MG63 (cell line): ENCODE data around the gene ALOX15. TPM values are rescaled to one million over a fixed set of nuclear protein-coding genes. Genes with fewer than 3 reads are reported as not detected.
"Not testable (repeated sequence)": the region's sequence is repeated elsewhere in the genome, so short reads cannot be mapped to it uniquely, and the experiment has no call there.

Source experiments
- DNase-seq: peaks from one replicate; pipeline ENCODE4 v3.0.0-alpha.2; 2020
- H3K27me3 ChIP-seq: fragments of 250-450 bp; sonication (Bioruptor Pico); 2 replicates; pipeline ENCODE4 v1.5.1; 2020; ENCODE audit warnings: mild to moderate bottlenecking, moderate library complexity
- H3K36me3 ChIP-seq: fragments of 250-450 bp; sonication (Bioruptor Pico); 2 replicates; pipeline ENCODE4 v1.5.1; 2020; ENCODE audit warnings: mild to moderate bottlenecking, moderate library complexity
- H3K4me3 ChIP-seq: fragments of 250-450 bp; sonication (Bioruptor Pico); 2 replicates; pipeline ENCODE4 v1.5.1; 2020; ENCODE audit warnings: mild to moderate bottlenecking, moderate library complexity
- H3K9me3 ChIP-seq: fragments of 250-450 bp; sonication (Bioruptor Pico); 2 replicates; pipeline ENCODE4 v1.5.1; 2020; ENCODE audit warnings: mild to moderate bottlenecking, moderate library complexity
- total RNA-seq: library from RNA; depleted of rRNA; stranded (reverse); fragments of >200 nt; shearing (Covaris generic); gene quantifications from 2 replicates; pipeline ENCODE4 v1.2.3, GENCODE V29; 2014; ENCODE audit warnings: low replicate concordance

Gene ALOX15
- total RNA-seq, 1 experiment from 2014 or later: not detected

GRCh38 chr17:4631836-4632580 lies 9.5 kb downstream of the ALOX15 start:
- H3K4me3 ChIP-seq: no peak overlapping the region
- no peaks in the 10 kb centered on the region for H3K36me3 ChIP-seq
- no peaks in the 10 kb centered on the region for H3K9me3 ChIP-seq
- H3K27me3 ChIP-seq: no peaks in the 10 kb centered on the region
- no peak for DNase-seq

GRCh38 chr17:4631431-4631830 lies 10.0 kb downstream of the ALOX15 start:
- DNase-seq: no peak
- H3K27me3 ChIP-seq: no peaks in the 10 kb centered on the region
- H3K36me3 ChIP-seq: no peaks in the 10 kb centered on the region
- H3K4me3 ChIP-seq: no peak overlapping the region
- H3K9me3 ChIP-seq: no peaks in the 10 kb centered on the region

- no peaks in the 10 kb centered on the region for H3K9me3 ChIP-seq
- no peaks in the 10 kb centered on the region for H3K27me3 ChIP-seq
- DNase-seq: no peak
- H3K36me3 ChIP-seq: no peaks in the 10 kb centered on the region
- H3K4me3 ChIP-seq: no peak overlapping the region
These were observed 14.7 kb downstream of the ALOX15 start for GRCh38 chr17:4626734-4627256.

- Histone ChIP-seq H3K27me3 (no peaks in the 10 kb centered on the region), H3K36me3 (no peaks in the 10 kb centered on the region), H3K4me3 (no peak overlapping the region), H3K9me3 (no peaks in the 10 kb centered on the region)
- no peak for DNase-seq
These were observed 16.3 kb downstream of the ALOX15 start for GRCh38 chr17:4625181-4625617.

- H3K4me3 ChIP-seq, DNase-seq, H3K27me3 ChIP-seq, H3K36me3 ChIP-seq, H3K9me3 ChIP-seq: not testable (repeated sequence)
These were observed 17.0 kb downstream of the ALOX15 start for GRCh38 chr17:4624451-4624911.

GRCh38 chr17:4623249-4623648 lies 18.2 kb downstream of the ALOX15 start:
- H3K27me3 ChIP-seq: no peaks in the 10 kb centered on the region
- H3K9me3 ChIP-seq: no peaks in the 10 kb centered on the region
- no peaks in the 10 kb centered on the region for H3K36me3 ChIP-seq
- H3K4me3 ChIP-seq: no peak overlapping the region
- DNase-seq: no peak

- no peak for DNase-seq
- no peak overlapping the region for H3K4me3 ChIP-seq
- H3K9me3 ChIP-seq: no peaks in the 10 kb centered on the region
These were observed 19.1 kb downstream of the ALOX15 start for GRCh38 chr17:4622375-4622774.

GRCh38 chr17:4620531-4621101 lies 20.9 kb downstream of the ALOX15 start:
- Histone ChIP-seq H3K36me3 (no peaks in the 10 kb centered on the region), H3K9me3 (no peaks in the 10 kb centered on the region), H3K27me3 (no peaks in the 10 kb centered on the region), H3K4me3 (no peak overlapping the region)
- DNase-seq: no peak

More at GRCh38 chr17:4622375-4622774, 19.1 kb downstream of the ALOX15 start:
- H3K36me3 ChIP-seq: no peaks in the 10 kb centered on the region
- H3K27me3 ChIP-seq: no peaks in the 10 kb centered on the region

- DNase-seq: no peak
- H3K36me3 ChIP-seq: no peaks in the 10 kb centered on the region
- no peaks in the 10 kb centered on the region for H3K27me3 ChIP-seq
- no peak overlapping the region for H3K4me3 ChIP-seq
- no peaks in the 10 kb centered on the region for H3K9me3 ChIP-seq
These were observed 23.7 kb downstream of the ALOX15 start for GRCh38 chr17:4617590-4618351.

- Histone ChIP-seq H3K36me3 (no peaks in the 10 kb centered on the region), H3K9me3 (no peaks in the 10 kb centered on the region), H3K4me3 (no peak overlapping the region), H3K27me3 (no peaks in the 10 kb centered on the region)
- DNase-seq: no peak
These were observed 24.4 kb downstream of the ALOX15 start for GRCh38 chr17:4617090-4617489.

- Histone ChIP-seq H3K27me3 (no peaks in the 10 kb centered on the region), H3K9me3 (no peaks in the 10 kb centered on the region), H3K36me3 (no peaks in the 10 kb centered on the region), H3K4me3 (no peak overlapping the region)
- no peak for DNase-seq
These were observed 25.0 kb downstream of the ALOX15 start for GRCh38 chr17:4616476-4616875.

GRCh38 chr17:4610656-4611055 lies 30.8 kb downstream of the ALOX15 start:
- no peaks in the 10 kb centered on the region for H3K27me3 ChIP-seq
- no peak overlapping the region for H3K4me3 ChIP-seq
- no peaks in the 10 kb centered on the region for H3K9me3 ChIP-seq
- DNase-seq: no peak
- H3K36me3 ChIP-seq: no peaks in the 10 kb centered on the region

- Histone ChIP-seq H3K4me3 (no peak overlapping the region), H3K9me3 (no peaks in the 10 kb centered on the region), H3K36me3 (no peaks in the 10 kb centered on the region), H3K27me3 (no peaks in the 10 kb centered on the region)
- no peak for DNase-seq
These were observed 31.3 kb downstream of the ALOX15 start for GRCh38 chr17:4610162-4610561.

- H3K27me3 ChIP-seq: no peaks in the 10 kb centered on the region
- H3K9me3 ChIP-seq: no peaks in the 10 kb centered on the region
- no peaks in the 10 kb centered on the region for H3K36me3 ChIP-seq
- DNase-seq: no peak
- H3K4me3 ChIP-seq: no peak overlapping the region
These were observed 31.7 kb downstream of the ALOX15 start for GRCh38 chr17:4609761-4610160.

- no peaks in the 10 kb centered on the region for H3K36me3 ChIP-seq
- no peak overlapping the region for H3K4me3 ChIP-seq
- H3K27me3 ChIP-seq: no peaks in the 10 kb centered on the region
- no peak for DNase-seq
- H3K9me3 ChIP-seq: no peaks in the 10 kb centered on the region
These were observed 33.7 kb downstream of the ALOX15 start for GRCh38 chr17:4607773-4608187.

GRCh38 chr17:4607261-4607741 lies 34.2 kb downstream of the ALOX15 start:
- H3K4me3 ChIP-seq: no peak overlapping the region
- H3K27me3 ChIP-seq: no peaks in the 10 kb centered on the region
- DNase-seq: no peak
- H3K9me3 ChIP-seq: no peaks in the 10 kb centered on the region
- no peaks in the 10 kb centered on the region for H3K36me3 ChIP-seq

- Histone ChIP-seq H3K9me3 (no peaks in the 10 kb centered on the region), H3K36me3 (no peaks in the 10 kb centered on the region), H3K27me3 (no peaks in the 10 kb centered on the region), H3K4me3 (no peak overlapping the region)
- no peak for DNase-seq
These were observed 35.7 kb downstream of the ALOX15 start for GRCh38 chr17:4605826-4606225.
